Neural progenitor cell (in vitro differentiated cells): ENCODE measurements around the gene ZNF652.

ENCODE experiments used
- CTCF ChIP-seq: fragments of 200-600 bp; sonication (generic); IDR thresholded peaks from 2 replicates; pipeline ENCODE4 v1.5.1; 2017; ENCODE audit warnings: antibody characterized with exemption, mild to moderate bottlenecking
- EZH2 ChIP-seq: fragments of 200-600 bp; sonication (generic); IDR thresholded peaks from 2 replicates; pipeline ENCODE4 v1.6.1; 2017; ENCODE audit warnings: antibody characterized with exemption, mild to moderate bottlenecking, moderate library complexity

GRCh38 chr17:49327835-49328784 lies 33.9 kb downstream of the ZNF652 start:
- TF ChIP-seq CTCF (no peak), EZH2 (no peak)
